GM12878 (cell line): ENCODE measurements around the gene MAP4K5. TPM values are rescaled to one million over a fixed set of nuclear protein-coding genes. Genes with fewer than 3 reads are reported as not detected.

Experiments
- ATAC-seq: fragments of 200-7000 bp; cut with Tn5 transposase; 3 replicates; pipeline ENCODE4 v1.9.1; 2020; ENCODE audit warnings: mild to moderate bottlenecking, moderate library complexity
- BruUV-seq: library from RNA; stranded (reverse); fragments of 400-500 nt; replicated peaks from 2 replicates; lab custom pipeline; 2021; lab: Mats Ljungman, UMichigan
- CTCF ChIA-PET: fragments of 300-600 bp; sonication (Branson Sonifier 250); formaldehyde crosslinking; extraction: SDS; loops from one replicate; lab custom pipeline; 2021; ENCODE audit warnings: inconsistent platforms; lab: Yijun Ruan, JAX
- POLR2A ChIA-PET: fragments of 350-600 bp; formaldehyde crosslinking; extraction: SDS; loops from one replicate; lab custom pipeline; 2021; ENCODE audit warnings: inconsistent platforms; lab: Charles Lee
- RAD21 ChIA-PET: fragments of 300-600 bp; sonication (Branson Sonifier 250); formaldehyde crosslinking; loops from one replicate; lab custom pipeline; 2023; ENCODE audit warnings: antibody characterized with exemption; ENCODE audit not compliant: unreplicated experiment; lab: Charles Lee
- SMC1A ChIA-PET: fragments of 300-600 bp; sonication (Branson Sonifier 250); formaldehyde crosslinking; loops from one replicate; lab custom pipeline; 2023; ENCODE audit not compliant: unreplicated experiment, uncharacterized antibody; lab: Charles Lee
- DNase-seq: peaks from one replicate; pipeline ENCODE4 v3.0.0-alpha.2; 2011; ENCODE audit warnings: low read depth, low spot score
- FAIRE-seq: peaks from 3 replicates; lab custom pipeline; 2011; peaks lifted over from hg19 to GRCh38; lab: Jason Lieb, UNC
- H2AFZ ChIP-seq: 2 replicates; pipeline ENCODE4 v1.6.0; 2011; ENCODE audit warnings: low read depth, low read length, control low read depth; ENCODE audit not compliant: control insufficient read depth
- H3K27ac ChIP-seq: 2 replicates; pipeline ENCODE4 v1.5.1; 2011; ENCODE audit warnings: control low read depth; ENCODE audit not compliant: control insufficient read depth, insufficient read depth
- H3K27me3 ChIP-seq, 2 experiments: replicated peaks in 1 of 2; 2 replicates each; pipeline versions ENCODE4 v1.6.0 to v1.6.1; 2011; ENCODE audit warnings: low read length in 1 of 2; ENCODE audit not compliant: control insufficient read depth in 2 of 2, insufficient read depth in 2 of 2
- H3K36me3 ChIP-seq, 2 experiments: 2 replicates each; pipeline ENCODE4 v1.5.1; 2011; ENCODE audit warnings: low read length in 1 of 2; ENCODE audit not compliant: control insufficient read depth in 2 of 2, insufficient read depth in 2 of 2
- H3K4me1 ChIP-seq: 2 replicates; pipeline ENCODE4 v1.6.1; 2011; ENCODE audit warnings: mild to moderate bottlenecking, low read length, moderate library complexity, mixed read lengths; ENCODE audit not compliant: control insufficient read depth, insufficient read depth
- H3K4me2 ChIP-seq: 2 replicates; pipeline ENCODE4 v1.6.0; 2011; ENCODE audit warnings: control low read depth; ENCODE audit not compliant: control insufficient read depth, insufficient read depth
- H3K4me3 ChIP-seq: fragments of 200-600 bp; sonication (generic); 2 replicates; pipeline ENCODE4 v1.5.1; 2016
- H3K79me2 ChIP-seq: 2 replicates; pipeline ENCODE4 v1.6.0; 2011; ENCODE audit warnings: low read length; ENCODE audit not compliant: control insufficient read depth, insufficient read depth
- H3K9ac ChIP-seq: 2 replicates; pipeline ENCODE4 v1.8.0; 2011; ENCODE audit warnings: low read length, control low read depth, mixed read lengths; ENCODE audit not compliant: control insufficient read depth, insufficient read depth
- H3K9me3 ChIP-seq: replicated peaks from 3 replicates; pipeline ENCODE4 v1.5.1; 2011; ENCODE audit warnings: mild to moderate bottlenecking, low read length; ENCODE audit not compliant: control insufficient read depth, insufficient read depth
- H4K20me1 ChIP-seq: 2 replicates; pipeline ENCODE4 v1.6.0; 2011; ENCODE audit not compliant: control insufficient read depth, insufficient read depth
- CHD1 ChIP-seq: IDR thresholded peaks from 2 replicates; pipeline ENCODE4 v1.6.1; 2012; ENCODE audit warnings: low read depth, low read length, improper control_type of control experiment
- CREB1 ChIP-seq: IDR thresholded peaks from 2 replicates; pipeline ENCODE4 v1.6.1; 2012; ENCODE audit warnings: low read depth, mild to moderate bottlenecking, inconsistent platforms
- HDAC6 ChIP-seq: fragments of 200-600 bp; sonication (generic); IDR thresholded peaks from one replicate; pipeline ENCODE4 v1.8.0; 2017; ENCODE audit warnings: antibody characterized with exemption; ENCODE audit not compliant: unreplicated experiment
- KAT2A ChIP-seq: conservative IDR thresholded peaks from 2 replicates; pipeline ENCODE4 v1.6.1; 2011; ENCODE audit warnings: low read depth, low read length; ENCODE audit not compliant: control insufficient read depth
- KLF5 ChIP-seq: fragments of 450-650 bp; IDR thresholded peaks from 2 replicates; pipeline ENCODE4 v1.6.1; 2014; ENCODE audit warnings: mild to moderate bottlenecking; ENCODE audit not compliant: partially characterized antibody
- MEF2B ChIP-seq: fragments of 450-650 bp; IDR thresholded peaks from 2 replicates; pipeline ENCODE4 v1.6.1; 2018; ENCODE audit warnings: mild to moderate bottlenecking, moderate library complexity; ENCODE audit not compliant: partially characterized antibody, poor library complexity, severe bottlenecking
- POLR2AphosphoS2 ChIP-seq: IDR thresholded peaks from 2 replicates; pipeline ENCODE4 v1.6.1; 2011; ENCODE audit warnings: low read depth, mild to moderate bottlenecking, low read length, improper control_type of control experiment, moderate library complexity
- RELB ChIP-seq: fragments of 450-650 bp; IDR thresholded peaks from 2 replicates; pipeline ENCODE4 v1.6.1; 2017; ENCODE audit warnings: low read depth, mild to moderate bottlenecking, moderate library complexity
- RFX5 ChIP-seq: IDR thresholded peaks from 2 replicates; pipeline ENCODE4 v1.6.1; 2011; ENCODE audit warnings: low read depth, low read length, improper control_type of control experiment
- SUZ12 ChIP-seq: fragments of 200-600 bp; sonication (generic); IDR thresholded peaks from one replicate; pipeline ENCODE4 v1.6.1; 2018; ENCODE audit warnings: antibody characterized with exemption, mild to moderate bottlenecking; ENCODE audit not compliant: unreplicated experiment
- ZNF274 ChIP-seq: IDR thresholded peaks from one replicate; pipeline ENCODE4 v1.8.0; 2011; ENCODE audit not compliant: insufficient read length, insufficient read depth
- WGBS: methylation state at CpG from one replicate; pipeline ENCODE4 v1.1.6; 2016; ENCODE audit warnings: low lambda C conversion rate; ENCODE audit not compliant: insufficient replicate concordance, insufficient coverage; ENCODE audit errors: missing lambda C conversion rate; 5-methylcytosine and 5-hydroxymethylcytosine counted together
- in situ Hi-C: fragments of 300-500 bp; cut with MboI; formaldehyde crosslinking; loops from 9 replicates; pipeline ENCODE4 v1.14.3; 2018; ENCODE audit warnings: mixed read lengths
- intact Hi-C: fragments of 100-400 bp; cut with micrococcal nuclease; formaldehyde crosslinking; loops from one replicate; pipeline ENCODE4 v1.14.2; 2022; ENCODE audit not compliant: unreplicated experiment
- polyA plus RNA-seq, 11 experiments: library from polyadenylated mRNA; depleted of rRNA in 4 of 11; unstranded in 6 of 11; stranded (reverse) in 5 of 11; fragments of >200 nt; fragmentation: Nextera tagmentation in 4 of 11; fragmentation: Illumina TruSeq in 1 of 11; extraction: Ambion mirVana in 4 of 11; extraction: Trizol in 1 of 11; gene quantifications; 1 replicate in 1 of 11; 2 replicates in 10 of 11; pipeline versions ENCODE4 v1.2.1 to v1.2.3, GENCODE V29; 2011 to 2016; ENCODE audit warnings: inconsistent platforms in 2 of 11, missing spikeins in 2 of 11, low read depth in 1 of 11
- total RNA-seq, 4 experiments: library from RNA; depleted of rRNA in 3 of 4; stranded (reverse); fragments of >200 nt in 3 of 4; fragmentation: Illumina TruSeq in 1 of 4; extraction: Trizol in 1 of 4; gene quantifications; 2 replicates each; pipeline versions ENCODE4 v1.2.1 to v1.2.3, GENCODE V29; 2013 to 2021
- TF ChIP-seq, protein P1 (sequence below): IDR thresholded peaks from 2 replicates; pipeline ENCODE4 v1.6.1; 2012; ENCODE audit warnings: mild to moderate bottlenecking, low read depth, low read length
- TF ChIP-seq, protein P2 (sequence below): fragments of 450-650 bp; IDR thresholded peaks from 2 replicates; pipeline ENCODE4 v1.6.1; 2016; ENCODE audit warnings: mild to moderate bottlenecking, moderate library complexity, borderline replicate concordance

Gene MAP4K5
- total and polyA plus RNA-seq, 10 of the 15 experiments (the other 5 are each of a cell fraction or from before 2014, with no cell fraction given) = 9.1 to 41.3 (median 30.1) TPM

DNA sequence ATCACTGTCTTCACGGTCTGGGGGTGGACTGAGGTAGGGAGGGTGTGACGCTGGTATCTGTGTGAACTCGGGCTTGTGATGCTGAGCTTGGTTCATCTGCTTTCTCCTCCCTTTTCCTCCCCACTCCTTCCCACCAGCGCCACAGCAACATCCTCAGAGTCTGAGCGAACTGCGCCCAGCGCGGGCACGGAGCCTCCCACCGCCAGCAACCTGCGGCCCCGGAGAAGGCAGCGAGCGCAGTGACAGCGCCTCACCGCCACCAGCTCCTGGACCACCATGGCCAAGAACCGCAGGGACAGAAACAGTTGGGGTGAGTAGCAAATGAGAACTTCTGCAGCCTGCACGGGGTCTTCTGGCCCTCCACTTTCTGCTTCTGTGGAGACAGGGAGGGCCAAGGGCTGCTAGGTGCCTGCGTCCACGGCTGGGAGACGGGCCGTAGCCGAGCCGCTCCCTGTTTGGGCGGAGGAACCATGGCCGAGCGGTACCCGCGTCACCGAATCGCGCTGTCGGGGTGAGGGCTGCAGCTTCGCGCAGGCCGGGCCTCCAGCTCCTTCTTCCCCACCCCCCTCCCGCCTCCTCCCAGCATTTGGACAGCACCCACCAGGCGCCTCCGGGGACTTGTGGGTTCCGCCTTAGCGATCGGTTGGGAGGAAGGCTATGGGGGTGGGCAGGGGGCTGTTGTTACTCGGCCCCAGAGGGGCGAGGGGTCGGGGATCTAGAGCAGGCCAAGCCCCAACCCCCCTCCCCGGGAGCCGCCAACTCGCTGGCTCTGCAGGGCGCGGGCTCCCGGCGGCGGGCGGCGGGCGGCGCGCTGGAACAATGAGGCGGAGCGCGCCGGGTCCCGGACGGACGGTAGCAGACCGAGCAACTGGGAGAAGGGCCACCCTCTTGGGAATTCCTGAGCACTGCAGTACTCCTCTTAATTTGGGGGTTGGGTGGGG lies 27.9 kb upstream of the MAP4K5 start, which contains the start of gene ATL1:
TSS of gene ATL1 (plus strand) at position 156 of the 941 bp plus-strand sequence. CDS start at position 277, 121 bp downstream.
- Histone ChIP-seq H3K4me2 (peak within 1 kb of the TSS; percentile 83), H3K9ac (no peak within 1 kb of the TSS), H3K27me3 (peaks cover 9 to 12% of the 10 kb centered on the region in 2 experiments), H3K79me2 (no peaks in the 10 kb centered on the region), H3K9me3 (no peaks in the 10 kb centered on the region; the same call in 2 of the 3 replicates), H2AFZ (peak within 1 kb of the TSS; percentile 34), H3K36me3 (no peaks in the 10 kb centered on the region), H3K27ac (no peak within 1 kb of the TSS), H4K20me1 (no peaks in the 10 kb centered on the region), H3K4me3 (peak within 1 kb of the TSS; percentile 67), H3K4me1 (peaks cover 8% of the 10 kb centered on the region)
- intact Hi-C loops (no loop called here), in situ Hi-C loops (no loop called here)
- ATAC-seq (peak; percentile 89), DNase-seq (no peak), FAIRE-seq (no peak)
- ChIA-PET RAD21 (interaction anchor here (1.0 to 1.1 kb wide), 2 partner anchors 203 to 217 kb away, joined by 3 to 4 read pairs; no protein-coding TSS in a partner anchor), SMC1A (interaction anchor here (0.8 to 1.0 kb wide), 2 partner anchors 15 to 216 kb away, joined by 3 read pairs; no protein-coding TSS in a partner anchor), POLR2A (no interaction called here), CTCF (interaction anchor here (0.9 kb wide), 1 partner anchor 218 kb away, joined by 3 read pairs; no protein-coding TSS in a partner anchor)
- 5% methylated on average over 52 of the region's 66 CpGs for WGBS
- no TSS peak for BruUV-seq
- TF ChIP-seq, protein P1, sequence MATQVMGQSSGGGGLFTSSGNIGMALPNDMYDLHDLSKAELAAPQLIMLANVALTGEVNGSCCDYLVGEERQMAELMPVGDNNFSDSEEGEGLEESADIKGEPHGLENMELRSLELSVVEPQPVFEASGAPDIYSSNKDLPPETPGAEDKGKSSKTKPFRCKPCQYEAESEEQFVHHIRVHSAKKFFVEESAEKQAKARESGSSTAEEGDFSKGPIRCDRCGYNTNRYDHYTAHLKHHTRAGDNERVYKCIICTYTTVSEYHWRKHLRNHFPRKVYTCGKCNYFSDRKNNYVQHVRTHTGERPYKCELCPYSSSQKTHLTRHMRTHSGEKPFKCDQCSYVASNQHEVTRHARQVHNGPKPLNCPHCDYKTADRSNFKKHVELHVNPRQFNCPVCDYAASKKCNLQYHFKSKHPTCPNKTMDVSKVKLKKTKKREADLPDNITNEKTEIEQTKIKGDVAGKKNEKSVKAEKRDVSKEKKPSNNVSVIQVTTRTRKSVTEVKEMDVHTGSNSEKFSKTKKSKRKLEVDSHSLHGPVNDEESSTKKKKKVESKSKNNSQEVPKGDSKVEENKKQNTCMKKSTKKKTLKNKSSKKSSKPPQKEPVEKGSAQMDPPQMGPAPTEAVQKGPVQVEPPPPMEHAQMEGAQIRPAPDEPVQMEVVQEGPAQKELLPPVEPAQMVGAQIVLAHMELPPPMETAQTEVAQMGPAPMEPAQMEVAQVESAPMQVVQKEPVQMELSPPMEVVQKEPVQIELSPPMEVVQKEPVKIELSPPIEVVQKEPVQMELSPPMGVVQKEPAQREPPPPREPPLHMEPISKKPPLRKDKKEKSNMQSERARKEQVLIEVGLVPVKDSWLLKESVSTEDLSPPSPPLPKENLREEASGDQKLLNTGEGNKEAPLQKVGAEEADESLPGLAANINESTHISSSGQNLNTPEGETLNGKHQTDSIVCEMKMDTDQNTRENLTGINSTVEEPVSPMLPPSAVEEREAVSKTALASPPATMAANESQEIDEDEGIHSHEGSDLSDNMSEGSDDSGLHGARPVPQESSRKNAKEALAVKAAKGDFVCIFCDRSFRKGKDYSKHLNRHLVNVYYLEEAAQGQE = peak; percentile 90
- TF ChIP-seq SUZ12 (peak; percentile 97), KLF5 (no peak), RELB (no peak), CHD1 (no peak), KAT2A (no peak), POLR2AphosphoS2 (no peak), MEF2B (peak; percentile 85), CREB1 (no peak), HDAC6 (peak; percentile 61), RFX5 (no peak), ZNF274 (no peak)
- TF ChIP-seq, protein P2, sequence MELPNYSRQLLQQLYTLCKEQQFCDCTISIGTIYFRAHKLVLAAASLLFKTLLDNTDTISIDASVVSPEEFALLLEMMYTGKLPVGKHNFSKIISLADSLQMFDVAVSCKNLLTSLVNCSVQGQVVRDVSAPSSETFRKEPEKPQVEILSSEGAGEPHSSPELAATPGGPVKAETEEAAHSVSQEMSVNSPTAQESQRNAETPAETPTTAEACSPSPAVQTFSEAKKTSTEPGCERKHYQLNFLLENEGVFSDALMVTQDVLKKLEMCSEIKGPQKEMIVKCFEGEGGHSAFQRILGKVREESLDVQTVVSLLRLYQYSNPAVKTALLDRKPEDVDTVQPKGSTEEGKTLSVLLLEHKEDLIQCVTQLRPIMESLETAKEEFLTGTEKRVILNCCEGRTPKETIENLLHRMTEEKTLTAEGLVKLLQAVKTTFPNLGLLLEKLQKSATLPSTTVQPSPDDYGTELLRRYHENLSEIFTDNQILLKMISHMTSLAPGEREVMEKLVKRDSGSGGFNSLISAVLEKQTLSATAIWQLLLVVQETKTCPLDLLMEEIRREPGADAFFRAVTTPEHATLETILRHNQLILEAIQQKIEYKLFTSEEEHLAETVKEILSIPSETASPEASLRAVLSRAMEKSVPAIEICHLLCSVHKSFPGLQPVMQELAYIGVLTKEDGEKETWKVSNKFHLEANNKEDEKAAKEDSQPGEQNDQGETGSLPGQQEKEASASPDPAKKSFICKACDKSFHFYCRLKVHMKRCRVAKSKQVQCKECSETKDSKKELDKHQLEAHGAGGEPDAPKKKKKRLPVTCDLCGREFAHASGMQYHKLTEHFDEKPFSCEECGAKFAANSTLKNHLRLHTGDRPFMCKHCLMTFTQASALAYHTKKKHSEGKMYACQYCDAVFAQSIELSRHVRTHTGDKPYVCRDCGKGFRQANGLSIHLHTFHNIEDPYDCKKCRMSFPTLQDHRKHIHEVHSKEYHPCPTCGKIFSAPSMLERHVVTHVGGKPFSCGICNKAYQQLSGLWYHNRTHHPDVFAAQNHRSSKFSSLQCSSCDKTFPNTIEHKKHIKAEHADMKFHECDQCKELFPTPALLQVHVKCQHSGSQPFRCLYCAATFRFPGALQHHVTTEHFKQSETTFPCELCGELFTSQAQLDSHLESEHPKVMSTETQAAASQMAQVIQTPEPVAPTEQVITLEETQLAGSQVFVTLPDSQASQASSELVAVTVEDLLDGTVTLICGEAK = no peak
